PC-9 (cell line): ENCODE data around the gene FLT3.

Source experiments
- CTCF ChIP-seq: fragments of 200-600 bp; sonication (generic); conservative IDR thresholded peaks from 2 replicates; pipeline ENCODE4 v1.6.1; 2017; ENCODE audit warnings: mixed run types, antibody characterized with exemption, mild to moderate bottlenecking, moderate library complexity
- EZH2 ChIP-seq: fragments of 200-600 bp; sonication (generic); IDR thresholded peaks from 2 replicates; pipeline ENCODE4 v1.8.0; 2017; ENCODE audit warnings: antibody characterized with exemption, low read depth

GRCh38 chr13:27962982-27963381, 137.4 kb downstream of the FLT3 start:
- TF ChIP-seq CTCF (no peak), EZH2 (no peak)
